Lung (tissue), 12 donors: Measurements from ENCODE around the gene COL10A1. TPM values are rescaled to one million over a fixed set of nuclear protein-coding genes. Genes with fewer than 3 reads are reported as not detected.

Source experiments
- ATAC-seq: fragments of 200-7000 bp; cut with Tn5 transposase; one replicate; pipeline ENCODE4 v1.9.1; 2020; ENCODE audit warnings: moderate number of reproducible peaks; ENCODE audit not compliant: insufficient read depth, low FRiP score
- DNase-seq, 3 donors: peaks; one replicate each; pipeline ENCODE4 v3.0.0-alpha.2; 2013 to 2017
- H3K27ac ChIP-seq, 2 donors: one replicate each; pipeline ENCODE4 v1.5.1; 2013; ENCODE audit warnings: mild to moderate bottlenecking in 2 of 2, moderate library complexity in 2 of 2, control low read depth in 1 of 2, inconsistent platforms in 1 of 2, low read depth in 1 of 2, low read length in 1 of 2
- H3K27me3 ChIP-seq, 3 donors: one replicate each; pipeline ENCODE4 v1.5.1; 2013; ENCODE audit warnings: low read length in 2 of 3; ENCODE audit not compliant: control insufficient read depth in 3 of 3, insufficient read depth in 3 of 3
- H3K36me3 ChIP-seq, 4 donors: one replicate each; pipeline ENCODE4 v1.5.1; 2013; ENCODE audit warnings: low read length in 4 of 4, mild to moderate bottlenecking in 1 of 4, moderate library complexity in 1 of 4; ENCODE audit not compliant: control insufficient read depth in 4 of 4, insufficient read depth in 4 of 4
- H3K4me1 ChIP-seq, 5 donors: one replicate each; pipeline ENCODE4 v1.5.1; 2013; ENCODE audit warnings: low read length in 5 of 5, mild to moderate bottlenecking in 2 of 5, moderate library complexity in 1 of 5; ENCODE audit not compliant: control insufficient read depth in 5 of 5, insufficient read depth in 5 of 5
- H3K4me3 ChIP-seq: one replicate; pipeline ENCODE4 v1.5.1; 2013; ENCODE audit warnings: mild to moderate bottlenecking, control low read depth, moderate library complexity
- H3K9ac ChIP-seq, 2 donors: one replicate each; pipeline ENCODE4 v1.5.1; 2013; ENCODE audit warnings: low read length in 2 of 2, control low read depth in 1 of 2; ENCODE audit not compliant: insufficient read depth in 1 of 2
- H3K9me3 ChIP-seq, 4 donors: one replicate each; pipeline ENCODE4 v1.5.1; 2013; ENCODE audit warnings: low read length in 3 of 4, mild to moderate bottlenecking in 1 of 4, moderate library complexity in 1 of 4; ENCODE audit not compliant: control insufficient read depth in 4 of 4, insufficient read depth in 3 of 4
- CTCF ChIP-seq: IDR thresholded peaks from 2 replicates; pipeline ENCODE4 v1.5.1; 2012; ENCODE audit warnings: mild to moderate bottlenecking; ENCODE audit errors: control extremely low read depth, extremely low read depth
- WGBS, 2 donors: extraction: QIAGEN DNeasy Blood & Tissue Kit; methylation state at CpG; one replicate each; pipeline ENCODE4 v1.1.7; 2013; 5-methylcytosine and 5-hydroxymethylcytosine counted together
- polyA plus RNA-seq, 2 donors: library from polyadenylated mRNA; stranded (reverse); fragments of 200-250 nt; gene quantifications; one replicate each; pipeline ENCODE4 v1.2.1, GENCODE V29; 2013
- total RNA-seq, 2 donors: library from RNA; depleted of rRNA in 1 of 2; stranded (reverse); fragments of >200 nt in 1 of 2; gene quantifications; one replicate each; pipeline ENCODE4 v1.2.1, GENCODE V29; 2014 to 2021
- donor health status: control.
- donor health status: control.
- donor health status: Bipolar disorder and iron deficiency.
- donor health status: healthy.
- donor health status: DM: yes; HTN: yes; CAD: no.

COL10A1 gene
- total and polyA plus RNA-seq, 4 donors, result 0.28 TPM; not detected in 3

- H3K36me3 ChIP-seq, result peaks cover 0 to 3% (median 1%) of the 10 kb centered on the region in 4 donors
These were observed 40.4 kb upstream of the COL10A1 start for GRCh38 chr6:116166369-116166768.

DNA sequence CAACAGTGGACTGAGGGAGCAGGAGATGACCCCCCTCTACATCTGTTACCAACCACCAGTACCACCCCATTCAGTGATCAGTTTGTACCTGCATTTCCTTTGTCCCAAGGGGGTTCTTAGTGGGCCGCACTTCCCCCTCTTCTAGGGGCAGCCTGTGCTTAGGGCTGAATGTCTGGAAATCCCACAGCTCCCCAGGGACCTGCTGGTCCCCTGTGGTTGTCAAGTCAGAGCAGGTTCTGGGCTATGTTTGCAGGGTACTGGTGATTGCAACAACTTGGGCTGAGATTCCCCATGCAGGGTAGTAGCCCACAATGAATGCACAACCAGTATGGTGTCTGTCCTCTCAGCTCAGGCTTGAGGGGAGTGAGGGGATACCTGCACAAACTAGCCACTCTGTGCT, 39.7 kb upstream of the COL10A1 start:
- Histone ChIP-seq H3K36me3 (peaks cover 0 to 3% (median 1%) of the 10 kb centered on the region in 4 donors), H3K9me3 (peaks cover 0 to 3% (median under 1%) of the 10 kb centered on the region in 4 donors), H3K27ac (no peak overlapping the region), H3K9ac (no peak overlapping the region), H3K4me3 (no peak overlapping the region), H3K4me1 (peaks cover 0 to 2% (median 0%) of the 10 kb centered on the region in 5 donors), H3K27me3 (no peaks in the 10 kb centered on the region)
- TF ChIP-seq CTCF, result no peak
- ATAC-seq (no peak), DNase-seq (no peak)
- 92 to 93% methylated on average over 1 of the region's 1 CpG for WGBS, 2 donors

More at GRCh38 chr6:116166369-116166768, 40.4 kb upstream of the COL10A1 start:
- Histone ChIP-seq H3K9me3 (peaks cover 0 to 3% (median under 1%) of the 10 kb centered on the region in 4 donors), H3K27me3 (no peaks in the 10 kb centered on the region), H3K9ac (no peak overlapping the region), H3K4me1 (peaks cover 0 to 3% (median 0%) of the 10 kb centered on the region in 5 donors), H3K4me3 (no peak overlapping the region), H3K27ac (no peak overlapping the region)
- ATAC-seq (no peak), DNase-seq (no peak)
- no peak for TF ChIP-seq CTCF
- 79 to 100% methylated on average over 1 of the region's 1 CpG for WGBS, 2 donors

GRCh38 chr6:116159782-116160524, 34.0 kb upstream of the COL10A1 start:
- ATAC-seq, result no peak

More at GRCh38 chr6:116159782-116160524, 34.0 kb upstream of the COL10A1 start:
- peaks cover 0 to 12% (median 4%) of the 10 kb centered on the region in 4 donors for H3K36me3 ChIP-seq
- no peak overlapping the region for H3K27ac ChIP-seq
- no peaks in the 10 kb centered on the region for H3K27me3 ChIP-seq
- H3K4me1 ChIP-seq, result no peaks in the 10 kb centered on the region
- peaks cover 0 to 3% (median 0%) of the 10 kb centered on the region in 4 donors for H3K9me3 ChIP-seq
- WGBS, 2 donors, result 95 to 96% methylated on average over 3 of the region's 3 CpGs
- TF ChIP-seq CTCF, result no peak
- H3K9ac ChIP-seq, result no peak overlapping the region
- H3K4me3 ChIP-seq, result no peak overlapping the region
- no peak for DNase-seq
